Testis (tissue), 2 donors: ENCODE results near the gene NDUFAF3.

Experiments
- CTCF ChIP-seq, 3 experiments: fragments of 450-650 bp in 2 of 3; fragments of 200-600 bp in 1 of 3; sonication (generic) in 1 of 3; IDR thresholded peaks; one replicate each; pipeline ENCODE4 v1.5.1; 2016 to 2019; ENCODE audit warnings: antibody characterized with exemption in 3 of 3, mild to moderate bottlenecking in 2 of 3, moderate library complexity in 1 of 3
- POLR2A ChIP-seq: fragments of 450-650 bp; IDR thresholded peaks from one replicate; pipeline ENCODE4 v1.6.1; 2017; ENCODE audit warnings: antibody characterized with exemption, mild to moderate bottlenecking, moderate library complexity

- TF ChIP-seq CTCF (IDR thresholded peaks at IDR 0.05) (no peak), POLR2A (no peak)
These were observed 2.0 kb upstream of the NDUFAF3 start for GRCh38 chr3:49019941-49020329.
